ENCODE measurements around the gene RPL38.

The RPL38 gene

DNA sequence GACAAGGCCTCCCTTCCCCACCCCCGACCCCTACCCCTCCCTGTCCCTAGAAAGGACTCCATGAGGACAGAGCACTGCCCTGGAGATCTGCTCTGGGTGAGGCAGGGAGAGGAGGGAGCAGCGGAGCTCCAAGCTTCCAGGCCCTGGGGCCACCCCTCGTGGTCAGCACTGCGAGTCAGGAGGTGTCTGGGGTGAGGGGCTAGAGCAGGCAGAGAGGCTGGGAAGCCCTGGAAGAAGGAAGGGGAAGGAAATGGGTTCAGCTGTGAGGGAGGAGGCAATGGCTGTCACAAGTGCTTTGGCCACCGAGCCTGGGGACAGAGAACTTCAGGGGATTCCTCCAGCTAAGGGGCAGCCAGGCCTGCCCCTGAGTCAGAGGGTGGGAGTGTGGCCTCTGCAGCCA is 42.4 kb downstream of the RPL38 start:
- DNase-seq (ENCODE audit: low read depth in 1 of 2, low spot score in 1 of 2): no peak

DNA sequence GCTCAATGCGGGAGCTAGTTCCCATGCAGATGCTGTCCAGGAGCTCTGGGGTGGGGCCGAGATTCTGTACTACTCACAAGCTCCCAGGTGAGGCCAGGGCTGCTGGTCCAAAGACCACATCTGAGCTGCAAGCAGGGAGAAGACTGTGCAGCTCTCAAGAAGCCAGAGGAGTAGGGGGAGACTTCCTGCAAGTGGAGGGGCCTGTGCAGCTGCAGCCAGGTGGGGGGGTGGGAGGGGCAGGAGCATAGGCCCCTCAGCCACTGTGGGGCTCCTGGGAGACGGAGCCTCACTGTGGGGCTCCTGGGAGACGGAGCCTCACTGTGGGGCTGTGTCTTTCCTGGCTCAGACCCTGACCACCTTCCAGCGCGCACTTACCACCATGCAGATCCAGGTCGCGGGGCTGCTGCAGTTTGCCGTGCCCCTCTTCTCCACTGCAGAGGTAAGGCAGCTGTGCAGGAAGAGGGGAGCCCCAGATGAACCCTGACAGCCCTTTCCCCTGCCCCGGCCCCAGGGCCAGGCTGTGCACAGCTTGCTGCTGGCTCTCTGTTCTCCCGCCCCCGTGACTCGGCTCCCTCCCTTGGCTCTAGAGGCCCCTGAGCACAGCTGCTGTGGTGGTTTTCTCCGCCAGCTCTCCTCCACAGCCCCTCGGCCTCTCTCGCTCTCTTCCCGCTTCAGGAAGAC is 46.3 kb downstream of the RPL38 start:
- DNase-seq (ENCODE audit: low read depth in 1 of 2, low spot score in 1 of 2): no peak

DNA sequence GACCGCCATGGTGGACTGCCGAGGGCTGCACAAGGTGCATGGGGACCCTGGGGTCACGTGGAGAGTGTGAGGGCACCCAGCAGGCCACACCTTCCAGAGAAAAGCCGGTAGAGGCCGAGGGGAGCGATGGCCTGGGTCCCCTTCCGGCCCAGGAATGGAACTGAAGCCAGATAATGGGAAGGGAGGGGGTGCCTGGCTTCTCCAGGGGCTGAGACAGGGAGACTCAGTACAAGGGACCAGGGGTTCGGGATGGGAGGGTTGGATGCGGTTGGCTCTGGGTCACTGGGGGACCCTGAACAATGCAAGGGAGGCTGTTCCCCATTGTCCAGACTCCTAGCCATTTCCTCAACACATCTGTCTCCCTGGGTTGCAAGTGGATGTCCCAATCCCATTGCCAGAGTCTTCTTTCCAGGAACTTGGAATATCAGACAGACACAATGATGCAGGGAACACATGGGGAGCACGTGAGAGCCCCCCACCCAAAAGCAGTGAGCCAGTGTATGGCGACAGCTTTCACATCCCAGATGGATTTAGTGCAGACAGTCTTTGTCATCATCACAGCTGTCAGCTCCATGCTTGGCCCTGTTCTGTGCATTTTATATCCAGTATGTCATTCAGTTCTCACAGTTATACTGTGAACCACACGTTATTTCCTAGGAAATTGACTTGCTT is 47.0 kb downstream of the RPL38 start:
- DNase-seq (ENCODE audit: low read depth in 1 of 2, low spot score in 1 of 2): no peak

DNA sequence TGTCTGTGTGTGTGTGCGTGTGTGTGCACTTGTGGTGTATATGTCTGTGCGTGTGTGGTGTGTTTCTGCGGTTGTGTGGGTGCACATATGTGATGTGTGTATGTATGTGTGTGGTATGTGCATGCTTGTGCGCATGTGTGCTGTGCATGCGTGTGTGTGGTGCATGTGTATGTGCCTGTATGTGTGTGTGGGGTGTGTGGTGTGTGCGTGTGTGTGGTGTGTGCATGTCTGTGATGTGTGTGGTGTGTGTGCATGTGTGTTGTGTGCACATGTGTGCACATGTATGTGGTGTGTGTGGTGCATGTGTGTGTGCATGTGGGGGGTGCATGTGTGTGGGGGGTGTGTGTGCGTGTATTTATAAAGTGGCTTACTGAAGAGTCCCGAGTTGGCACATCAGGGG is 47.6 kb downstream of the RPL38 start:
- DNase-seq (ENCODE audit: low read depth in 1 of 2, low spot score in 1 of 2): no peak

GRCh38 chr17:74251569-74251968 is 48.1 kb downstream of the RPL38 start:
- no peak for DNase-seq (ENCODE audit: low read depth in 1 of 2, low spot score in 1 of 2)

DNA sequence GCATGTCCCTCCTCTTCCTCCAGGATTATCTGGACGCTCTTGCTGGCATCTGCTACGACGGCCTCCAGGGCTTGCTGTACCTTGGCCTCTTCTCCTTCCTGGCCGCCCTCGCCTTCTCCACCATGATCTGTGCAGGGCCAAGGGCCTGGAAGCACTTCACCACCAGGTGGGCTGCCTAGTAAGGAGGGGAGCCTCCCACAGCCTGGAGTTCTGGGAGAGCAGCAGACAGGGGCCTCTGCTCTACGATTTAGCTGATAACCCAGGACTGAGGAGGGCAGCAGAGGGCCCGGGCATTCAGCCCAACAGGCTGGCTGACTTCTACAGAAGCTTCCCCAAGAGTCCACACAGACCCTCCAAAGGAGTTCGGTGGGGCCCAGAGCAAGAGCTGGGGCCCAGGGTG is 48.7 kb downstream of the RPL38 start:
- no peak for DNase-seq (ENCODE audit: low read depth in 1 of 2, low spot score in 1 of 2)

- DNase-seq (ENCODE audit: low read depth in 1 of 2, low spot score in 1 of 2): no peak
Measured at GRCh38 chr17:74253036-74253435, 49.6 kb downstream of the RPL38 start.

GRCh38 chr17:74257311-74257710 is 53.8 kb downstream of the RPL38 start:
- DNase-seq (ENCODE audit: low read depth in 1 of 2, low spot score in 1 of 2): no peak

DNA sequence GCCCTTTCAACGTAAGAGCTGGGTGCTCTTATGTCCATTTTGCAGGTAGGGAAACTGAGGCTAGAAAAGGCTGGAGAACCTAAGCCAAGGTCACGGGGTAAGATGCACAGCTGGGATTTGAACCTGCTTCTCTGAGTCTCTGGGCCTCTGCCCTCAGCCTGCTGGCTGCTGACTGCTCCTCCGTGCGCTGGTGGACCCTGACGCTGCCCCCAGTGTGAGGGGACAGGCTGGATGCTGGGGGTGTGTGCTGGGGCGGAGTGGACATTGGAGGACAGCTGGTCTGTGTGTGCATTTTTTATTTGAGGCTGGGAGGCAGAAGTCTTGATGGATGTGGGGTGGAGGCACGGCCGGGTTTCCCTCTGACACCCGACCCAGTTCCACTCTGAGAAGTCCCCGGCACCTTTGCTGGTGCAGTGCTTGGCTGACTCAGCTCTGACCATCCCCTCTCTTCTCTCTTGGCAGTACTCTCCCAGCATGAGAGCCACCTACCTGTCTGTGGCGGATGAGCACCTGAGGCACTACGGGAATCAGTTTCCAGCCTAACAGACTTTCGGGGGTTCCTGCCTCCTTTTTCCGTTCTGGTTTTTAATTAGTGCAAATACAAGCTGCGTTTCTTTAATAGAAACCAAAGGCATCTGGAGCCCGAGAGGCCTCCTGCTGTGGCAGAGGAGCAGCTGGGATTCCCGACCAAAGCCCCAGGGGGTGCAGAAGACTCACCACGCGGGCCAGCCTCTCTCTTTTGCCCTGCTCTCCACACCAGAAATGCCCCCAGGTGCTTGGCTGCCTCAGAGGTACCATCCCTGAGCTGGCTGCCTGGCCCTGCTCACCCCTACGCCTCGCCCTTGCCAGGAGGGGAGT is 56.4 kb downstream of the RPL38 start:
- no peak for DNase-seq (ENCODE audit: low read depth in 1 of 2, low spot score in 1 of 2)
